Liver (tissue), 9 donors: Measurements from ENCODE around the gene AIF1. TPM values are rescaled to one million over a fixed set of nuclear protein-coding genes. Genes with fewer than 3 reads are reported as not detected.

Experiments used
- DNase-seq: peaks from one replicate; pipeline ENCODE4 v3.0.0-alpha.2; 2017; ENCODE audit warnings: low spot score
- H3K27ac ChIP-seq, 2 donors: one replicate each; pipeline ENCODE4 v1.7.0; 2013; ENCODE audit warnings: inconsistent platforms in 2 of 2, low read length in 2 of 2, control low read depth in 1 of 2, low read depth in 1 of 2, mild to moderate bottlenecking in 1 of 2
- H3K27me3 ChIP-seq, 4 donors: one replicate each; pipeline versions ENCODE4 v1.6.1 to v1.7.0; 2013; ENCODE audit warnings: low read length in 3 of 4, inconsistent platforms in 1 of 4, mild to moderate bottlenecking in 1 of 4, moderate library complexity in 1 of 4; ENCODE audit not compliant: control insufficient read depth in 4 of 4, insufficient read depth in 4 of 4
- H3K36me3 ChIP-seq, 4 donors: one replicate each; pipeline versions ENCODE4 v1.6.1 to v1.7.0; 2013; ENCODE audit warnings: low read length in 3 of 4, mild to moderate bottlenecking in 3 of 4, low read depth in 1 of 4, moderate library complexity in 1 of 4; ENCODE audit not compliant: control insufficient read depth in 4 of 4, insufficient read depth in 3 of 4
- H3K4me1 ChIP-seq, 4 donors: one replicate each; pipeline versions ENCODE4 v1.6.1 to v1.7.0; 2013; ENCODE audit warnings: low read length in 3 of 4, mild to moderate bottlenecking in 3 of 4, moderate library complexity in 1 of 4; ENCODE audit not compliant: control insufficient read depth in 4 of 4, insufficient read depth in 4 of 4
- H3K4me3 ChIP-seq, 3 donors: one replicate each; pipeline versions ENCODE4 v1.6.1 to v1.7.0; 2013; ENCODE audit warnings: low read length in 3 of 3, control low read depth in 1 of 3, low read depth in 1 of 3, mild to moderate bottlenecking in 1 of 3
- H3K9ac ChIP-seq, 2 donors: one replicate each; pipeline ENCODE4 v1.7.0; 2013; ENCODE audit warnings: low read length in 2 of 2, mild to moderate bottlenecking in 2 of 2, moderate library complexity in 2 of 2, control low read depth in 1 of 2, low read depth in 1 of 2
- H3K9me3 ChIP-seq, 4 donors: one replicate each; pipeline versions ENCODE4 v1.6.1 to v1.7.0; 2013; ENCODE audit warnings: low read length in 3 of 4; ENCODE audit not compliant: control insufficient read depth in 4 of 4
- CTCF ChIP-seq: fragments of 150-350 bp; IDR thresholded peaks from 2 replicates; pipeline ENCODE4 v1.5.1; 2017; ENCODE audit warnings: improper control_type of control experiment, low read depth, low read length; ENCODE audit not compliant: missing input control
- EGR1 ChIP-seq, 2 donors: IDR thresholded peaks; 2 replicates each; pipeline ENCODE4 v1.6.1; 2016 to 2018; ENCODE audit warnings: antibody characterized with exemption in 2 of 2, low read depth in 2 of 2
- FOXA1 ChIP-seq: IDR thresholded peaks from 2 replicates; pipeline ENCODE4 v1.6.1; 2016; ENCODE audit warnings: antibody characterized with exemption
- FOXA2 ChIP-seq: IDR thresholded peaks from 2 replicates; pipeline ENCODE4 v1.6.1; 2016; ENCODE audit warnings: antibody characterized with exemption
- GABPA ChIP-seq, 2 donors: IDR thresholded peaks in 1 of 2; conservative IDR thresholded peaks in 1 of 2; 2 replicates each; pipeline ENCODE4 v1.6.1; 2016; ENCODE audit warnings: antibody characterized with exemption in 2 of 2, mild to moderate bottlenecking in 1 of 2, moderate library complexity in 1 of 2
- HNF4A ChIP-seq, 2 donors: conservative IDR thresholded peaks; 2 replicates each; pipeline ENCODE4 v1.6.1; 2016; ENCODE audit warnings: antibody characterized with exemption in 2 of 2, mild to moderate bottlenecking in 2 of 2
- HNF4G ChIP-seq: IDR thresholded peaks from 2 replicates; pipeline ENCODE4 v1.6.1; 2016; ENCODE audit warnings: antibody characterized with exemption
- JUND ChIP-seq, 2 donors: IDR thresholded peaks; 2 replicates each; pipeline ENCODE4 v1.6.1; 2016; ENCODE audit warnings: antibody characterized with exemption in 2 of 2
- NR2F2 ChIP-seq: IDR thresholded peaks from 2 replicates; pipeline ENCODE4 v1.6.1; 2016; ENCODE audit warnings: antibody characterized with exemption
- RAD21 ChIP-seq, 2 donors: IDR thresholded peaks; 2 replicates each; pipeline ENCODE4 v1.6.1; 2016; ENCODE audit warnings: antibody characterized with exemption in 2 of 2, mild to moderate bottlenecking in 2 of 2
- REST ChIP-seq: IDR thresholded peaks from 2 replicates; pipeline ENCODE4 v1.6.1; 2016; ENCODE audit warnings: antibody characterized with exemption, mild to moderate bottlenecking
- RXRA ChIP-seq, 2 donors: IDR thresholded peaks; 2 replicates each; pipeline ENCODE4 v1.6.1; 2017 to 2018; ENCODE audit warnings: antibody characterized with exemption in 2 of 2, mild to moderate bottlenecking in 1 of 2
- SP1 ChIP-seq: IDR thresholded peaks from 2 replicates; pipeline ENCODE4 v1.6.1; 2018; ENCODE audit warnings: antibody characterized with exemption, mild to moderate bottlenecking
- TAF1 ChIP-seq: conservative IDR thresholded peaks from 2 replicates; pipeline ENCODE4 v1.6.1; 2016; ENCODE audit warnings: antibody characterized with exemption, mild to moderate bottlenecking
- YY1 ChIP-seq: IDR thresholded peaks from 2 replicates; pipeline ENCODE4 v1.6.1; 2016; ENCODE audit warnings: antibody characterized with exemption, mild to moderate bottlenecking
- ZBTB33 ChIP-seq: IDR thresholded peaks from 2 replicates; pipeline ENCODE4 v1.6.1; 2016; ENCODE audit warnings: antibody characterized with exemption
- whole genome bisulfite sequencing: extraction: QIAGEN DNeasy Blood & Tissue Kit; methylation state at CpG from one replicate; pipeline ENCODE4 v1.1.7; 2013; 5-methylcytosine and 5-hydroxymethylcytosine counted together
- polyA plus RNA-seq, 2 donors: library from polyadenylated mRNA; stranded (reverse) in 1 of 2; unstranded in 1 of 2; fragments of 200-250 nt in 1 of 2; fragments of >200 nt in 1 of 2; fragmentation: Nextera tagmentation in 1 of 2; extraction: Ambion mirVana in 1 of 2; gene quantifications; one replicate each; pipeline versions ENCODE4 v1.2.1 to v1.2.3, GENCODE V29; 2013 to 2015
- total RNA-seq, 2 donors: library from RNA; depleted of rRNA; stranded (reverse); fragments of >200 nt; gene quantifications; one replicate each; pipeline ENCODE4 v1.2.3, GENCODE V29; 2014
- TF ChIP-seq, protein P1 (sequence below): IDR thresholded peaks from 2 replicates; pipeline ENCODE4 v1.6.1; 2016; ENCODE audit warnings: antibody characterized with exemption
- TF ChIP-seq, protein P2 (sequence below): IDR thresholded peaks from 2 replicates; pipeline ENCODE4 v1.6.1; 2016; ENCODE audit warnings: antibody characterized with exemption
- donor health status: healthy.
- donor health status: healthy.
- donor health status: healthy.
- donor health status: healthy.
- donor health status: healthy.

AIF1 gene
- total and polyA plus RNA-seq, 4 donors = 12.2 to 46.8 (median 26.7) TPM

DNA sequence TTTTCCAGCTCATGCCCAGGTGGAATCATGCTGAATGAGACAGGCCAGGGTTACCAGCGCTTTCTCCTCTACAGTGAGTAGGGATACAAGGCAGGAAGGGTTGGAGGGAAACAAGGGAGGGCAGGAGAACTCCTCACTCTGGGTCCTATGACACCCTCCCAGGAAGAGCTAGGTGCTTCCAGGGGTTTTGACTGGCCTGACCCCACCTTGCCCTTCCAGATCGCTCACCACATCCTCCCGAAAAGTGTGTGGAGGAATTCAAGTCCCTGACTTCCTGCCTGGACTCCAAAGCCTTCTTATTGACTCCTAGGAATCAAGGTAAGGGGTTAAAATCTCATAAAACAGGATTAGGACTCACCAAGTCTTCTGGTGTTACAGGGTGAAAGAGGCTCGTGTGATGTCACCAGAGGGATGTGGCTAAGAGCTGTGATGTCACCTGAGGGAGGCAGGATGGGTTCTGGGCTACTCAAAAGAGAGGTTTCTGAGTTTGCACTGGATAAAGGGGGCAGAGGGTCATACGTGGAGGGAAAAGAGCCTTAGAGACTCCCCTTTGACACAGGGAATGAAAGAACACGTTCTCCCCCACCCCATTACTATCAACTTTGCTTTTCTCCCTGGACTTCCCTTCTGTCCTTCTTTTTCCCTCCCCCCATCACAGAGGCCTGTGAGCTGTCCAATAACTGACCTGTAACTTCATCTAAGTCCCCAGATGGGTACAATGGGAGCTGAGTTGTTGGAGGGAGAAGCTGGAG is 42.5 kb downstream of the AIF1 start:
- no peak overlapping the region for H3K9ac ChIP-seq
- H3K27ac ChIP-seq = peak overlapping the region in 1 of 2 donors; percentile 45
- no peak overlapping the region for H3K4me3 ChIP-seq
- 74% methylated on average over 6 of the region's 6 CpGs for WGBS
- H3K9me3 ChIP-seq = no peaks in the 10 kb centered on the region
- H3K36me3 ChIP-seq = peaks cover 0 to 7% (median 5%) of the 10 kb centered on the region in 4 donors
- DNase-seq = no peak
- TF ChIP-seq GABPA (IDR thresholded peaks at IDR 0.05 in 1 of 2, conservative IDR thresholded peaks at IDR 0.05 in 1 of 2) (no peak), JUND (IDR thresholded peaks at IDR 0.05) (no peak), HNF4A (conservative IDR thresholded peaks at IDR 0.05) (no peak), ZBTB33 (no peak), FOXA2 (no peak), YY1 (no peak), RAD21 (IDR thresholded peaks at IDR 0.05) (no peak), RXRA (IDR thresholded peaks at IDR 0.05) (no peak), EGR1 (IDR thresholded peaks at IDR 0.05; ENCODE audit: low read depth in 2 of 2) (no peak), FOXA1 (no peak), SP1 (no peak), HNF4G (no peak), TAF1 (no peak), REST (no peak), CTCF (no peak), NR2F2 (no peak)
- TF ChIP-seq, protein P1, sequence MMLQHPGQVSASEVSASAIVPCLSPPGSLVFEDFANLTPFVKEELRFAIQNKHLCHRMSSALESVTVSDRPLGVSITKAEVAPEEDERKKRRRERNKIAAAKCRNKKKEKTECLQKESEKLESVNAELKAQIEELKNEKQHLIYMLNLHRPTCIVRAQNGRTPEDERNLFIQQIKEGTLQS = no peak
- TF ChIP-seq, protein P2, sequence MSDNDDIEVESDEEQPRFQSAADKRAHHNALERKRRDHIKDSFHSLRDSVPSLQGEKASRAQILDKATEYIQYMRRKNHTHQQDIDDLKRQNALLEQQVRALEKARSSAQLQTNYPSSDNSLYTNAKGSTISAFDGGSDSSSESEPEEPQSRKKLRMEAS = no peak
- H3K27me3 ChIP-seq = no peaks in the 10 kb centered on the region
- peaks cover 16 to 84% (median 64%) of the 10 kb centered on the region in 4 donors for H3K4me1 ChIP-seq
